ENCODE data around the gene GLRX3.
A peak's percentile ranks its signal among the peaks of the same experiment; 100 is the strongest.
"Not testable (repeated sequence)": the region's sequence is repeated elsewhere in the genome, so short reads cannot be mapped to it uniquely, and the experiment has no call there.

The GLRX3 gene

GRCh38 chr10:130136226-130137089 is at the start of gene GLRX3:
Gene GLRX3 (plus strand): TSS chr10:130136391. CDS start chr10:130136421, 30 bp downstream.
- peak; percentile 83 for DNase-seq (ENCODE audit: low spot score)

DNA sequence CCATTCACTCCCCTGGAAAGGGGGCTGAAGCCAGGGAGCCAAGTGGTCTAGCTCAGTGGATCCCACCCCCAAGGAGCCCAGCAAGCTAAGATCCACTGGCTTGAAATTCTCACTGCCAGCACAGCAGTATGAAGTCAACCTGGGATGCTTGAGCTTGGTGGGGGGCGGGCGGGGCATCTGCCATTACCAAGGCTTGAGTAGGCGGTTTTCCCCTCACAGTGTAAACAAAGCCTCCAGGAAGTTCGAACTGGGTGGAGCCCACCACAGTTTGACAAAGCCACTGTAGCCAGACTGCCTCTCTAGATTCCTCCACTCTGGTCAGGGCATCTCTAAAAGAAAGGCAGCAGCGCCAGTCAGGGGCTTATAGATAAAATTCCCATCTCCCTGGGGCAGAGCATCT is 45.6 kb upstream of the GLRX3 start:
- DNase-seq (ENCODE audit: low spot score), result not testable (repeated sequence)

DNA sequence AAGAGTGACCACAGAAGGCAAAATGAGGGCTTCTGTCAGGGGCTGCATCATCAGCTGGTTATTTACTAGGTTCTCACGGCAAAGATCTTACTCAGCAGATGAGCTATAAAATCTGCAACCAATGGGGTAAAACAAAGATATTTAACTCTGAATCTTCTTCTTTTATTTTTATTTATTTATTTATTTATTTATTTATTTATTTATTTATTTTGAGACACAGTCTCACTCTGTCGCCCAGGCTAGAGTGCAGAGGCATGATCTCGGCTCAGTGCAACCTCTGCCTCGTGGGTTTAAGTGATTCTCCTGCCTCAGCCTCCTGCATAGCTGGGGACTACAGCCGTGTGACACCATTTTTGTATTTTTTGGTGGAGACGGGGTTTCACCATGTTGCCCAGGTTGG is 36.8 kb upstream of the GLRX3 start:
- DNase-seq (ENCODE audit: low spot score), result no peak

DNA sequence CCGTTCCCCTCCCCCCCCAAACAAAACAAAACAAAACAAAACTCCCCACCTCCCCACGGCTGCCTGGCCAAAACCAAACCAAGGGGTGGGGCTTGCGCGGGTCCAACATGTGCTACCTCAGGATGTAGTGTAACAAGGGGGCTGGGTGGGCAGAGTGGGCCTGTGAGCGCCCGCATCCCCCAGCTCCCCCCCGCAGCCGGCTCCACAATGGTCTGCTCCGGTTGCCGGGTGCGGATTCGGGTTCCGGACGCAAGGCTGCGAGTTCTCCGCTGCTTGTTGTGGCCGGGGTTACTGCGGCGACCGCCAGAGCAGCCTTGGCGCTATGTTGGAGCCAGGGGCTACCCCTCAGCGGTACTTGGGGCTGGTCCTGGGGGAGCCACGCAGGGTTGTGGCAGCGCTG is 30.5 kb upstream of the GLRX3 start:
- DNase-seq (ENCODE audit: low spot score), result no peak

DNA sequence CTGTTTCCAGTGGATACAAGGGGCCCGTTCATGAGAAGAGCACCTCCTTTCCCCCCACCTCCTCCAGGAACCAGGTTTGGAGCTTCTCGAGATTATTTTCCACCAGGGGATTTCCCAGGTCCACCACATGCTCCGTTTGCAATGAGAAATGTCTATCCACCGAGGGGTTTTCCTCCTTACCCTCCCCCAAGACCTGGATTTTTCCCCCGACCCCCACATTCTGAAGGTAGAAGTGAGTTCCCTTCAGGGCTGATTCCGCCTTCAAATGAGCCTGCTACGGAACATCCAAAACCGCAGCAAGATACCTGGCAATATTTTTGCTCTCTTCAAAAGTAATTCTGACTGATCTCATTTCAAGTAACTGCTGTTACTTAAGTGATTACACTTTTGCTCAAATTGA is 28.0 kb upstream of the GLRX3 start:
- not testable (repeated sequence) for DNase-seq (ENCODE audit: low spot score)

DNA sequence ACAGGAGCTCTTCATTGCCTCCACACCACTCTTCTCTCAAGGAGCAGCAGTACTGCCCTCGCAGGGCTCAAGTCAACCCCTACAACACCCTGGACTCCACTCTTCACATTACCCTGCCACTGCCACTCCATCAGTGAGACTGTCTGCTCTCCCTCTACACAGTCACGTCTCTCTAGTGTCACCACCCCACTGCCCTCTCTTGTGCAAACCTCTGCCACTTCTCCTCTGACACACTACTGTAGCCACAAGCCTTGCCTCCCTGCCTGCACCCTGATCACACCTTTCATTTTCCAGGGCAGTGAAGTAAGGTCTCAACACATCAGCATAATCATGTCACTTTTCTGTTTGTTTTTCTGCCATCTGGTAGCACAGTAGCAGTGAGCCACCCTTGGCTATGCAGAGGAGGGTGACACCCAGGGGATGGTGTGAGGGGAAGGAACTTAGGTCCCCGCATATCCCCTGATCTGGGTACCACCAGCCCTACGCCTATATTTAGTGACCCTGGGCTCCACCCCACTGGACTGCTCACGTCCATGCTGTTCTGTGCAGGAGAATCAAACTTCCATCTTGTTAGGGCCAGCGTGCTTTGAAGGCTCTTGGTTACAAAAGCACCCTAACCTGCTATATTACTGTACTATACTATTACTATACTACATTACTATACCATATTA is 27.1 kb upstream of the GLRX3 start:
- peak; percentile 6 for DNase-seq (ENCODE audit: low spot score)

DNA sequence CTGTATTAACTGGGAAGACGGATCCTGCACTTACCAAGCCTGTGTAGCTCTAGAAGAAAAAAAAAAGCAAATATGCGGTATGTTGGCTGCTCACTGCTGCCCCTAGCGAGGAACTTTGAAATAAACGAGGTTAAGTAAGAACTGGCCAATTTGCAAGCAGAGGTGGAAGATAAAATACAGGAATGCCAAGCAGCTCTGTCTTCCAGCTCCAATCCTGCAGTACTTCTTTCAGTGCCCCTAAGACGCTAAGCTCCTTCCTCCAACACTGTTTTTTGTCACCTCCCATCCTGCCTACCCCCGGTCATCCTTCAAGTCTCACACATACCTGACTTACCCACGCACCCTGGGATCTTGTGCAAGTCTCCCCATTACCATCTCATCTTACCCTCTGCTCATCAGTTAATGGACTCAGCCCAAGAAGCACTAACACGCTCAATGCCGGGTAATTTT is 26.4 kb upstream of the GLRX3 start:
- peak; percentile 82 for DNase-seq (ENCODE audit: low spot score)

DNA sequence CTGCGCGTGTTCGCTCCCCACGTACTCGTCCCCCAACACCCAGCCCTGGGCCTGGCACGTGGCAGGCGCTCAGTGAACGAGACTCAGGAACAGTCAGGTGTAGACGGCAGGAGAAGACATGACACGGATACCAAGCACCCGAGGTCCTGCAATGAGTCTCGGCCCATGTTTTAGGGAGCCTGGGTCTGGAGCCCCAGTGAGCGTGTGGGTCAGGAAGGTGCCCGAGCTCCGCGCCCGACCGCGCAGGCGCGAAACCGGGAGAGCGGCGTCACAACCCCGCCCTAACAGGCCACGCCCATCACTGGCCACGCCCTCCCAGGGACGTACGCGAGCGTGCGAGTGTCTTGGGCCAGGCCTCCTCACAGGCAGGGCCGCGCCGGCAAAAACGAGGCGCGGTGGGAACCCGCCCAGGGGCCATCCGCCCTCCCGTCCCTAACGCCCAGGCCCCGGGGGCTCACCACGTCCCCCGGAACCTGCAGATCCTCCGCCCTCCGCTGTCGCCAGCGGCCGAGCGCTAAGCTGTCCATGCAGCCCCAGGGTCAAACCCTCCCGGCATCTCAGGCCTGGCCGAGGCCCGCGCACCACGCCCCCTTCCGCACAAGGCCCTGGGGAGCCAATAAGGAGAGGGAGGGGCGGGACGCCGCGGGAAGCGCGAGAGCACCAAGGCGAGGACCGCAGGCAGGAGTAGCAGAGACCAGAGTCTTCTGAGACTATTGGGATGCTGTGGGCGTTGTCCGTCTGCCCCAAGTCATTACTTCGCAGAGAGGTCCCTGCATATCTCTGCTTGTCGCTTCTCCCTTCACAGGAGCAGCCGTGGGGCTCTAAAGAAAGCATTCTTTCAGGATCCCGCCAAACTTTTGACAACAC is 25.7 kb upstream of the GLRX3 start, which contains the start of gene C10orf143:
Gene C10orf143, minus strand, starts transcription at position 585 of the 867 bp plus-strand sequence. Its CDS starts 58 bp downstream, at position 527.
- peak; percentile 97 for DNase-seq (ENCODE audit: low spot score)

GRCh38 chr10:130111113-130111851 is 24.9 kb upstream of the GLRX3 start:
- DNase-seq (ENCODE audit: low spot score), result peak; percentile 96

GRCh38 chr10:130111852-130112180 is 24.4 kb upstream of the GLRX3 start:
- DNase-seq (ENCODE audit: low spot score), result no peak

- DNase-seq (ENCODE audit: low spot score), result no peak
These were observed 23.4 kb upstream of the GLRX3 start for GRCh38 chr10:130112821-130113220.

- not testable (repeated sequence) for DNase-seq (ENCODE audit: low spot score)
These were observed 19.2 kb upstream of the GLRX3 start for GRCh38 chr10:130116942-130117341.

DNA sequence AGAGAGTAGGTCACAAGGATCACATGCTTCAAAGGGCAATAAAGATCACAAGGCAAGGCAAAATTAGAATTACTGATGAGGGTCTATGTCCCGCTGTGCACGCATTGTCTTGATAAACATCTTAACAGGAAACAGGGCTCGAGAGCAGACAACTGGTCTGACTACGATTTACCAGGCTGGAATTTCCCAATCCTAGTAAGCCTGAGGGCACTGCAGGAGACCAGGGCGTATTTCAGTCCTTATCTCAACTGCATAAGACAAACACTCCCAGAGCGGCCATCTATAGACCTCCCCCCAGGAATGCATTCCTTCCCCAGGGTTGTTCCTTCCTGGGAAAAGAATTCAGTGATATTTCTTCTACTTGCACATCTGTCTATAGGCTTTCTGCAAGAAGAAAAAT is 18.7 kb upstream of the GLRX3 start:
- not testable (repeated sequence) for DNase-seq (ENCODE audit: low spot score)

GRCh38 chr10:130121486-130122079 is 14.6 kb upstream of the GLRX3 start:
- no peak for DNase-seq (ENCODE audit: low spot score)

DNA sequence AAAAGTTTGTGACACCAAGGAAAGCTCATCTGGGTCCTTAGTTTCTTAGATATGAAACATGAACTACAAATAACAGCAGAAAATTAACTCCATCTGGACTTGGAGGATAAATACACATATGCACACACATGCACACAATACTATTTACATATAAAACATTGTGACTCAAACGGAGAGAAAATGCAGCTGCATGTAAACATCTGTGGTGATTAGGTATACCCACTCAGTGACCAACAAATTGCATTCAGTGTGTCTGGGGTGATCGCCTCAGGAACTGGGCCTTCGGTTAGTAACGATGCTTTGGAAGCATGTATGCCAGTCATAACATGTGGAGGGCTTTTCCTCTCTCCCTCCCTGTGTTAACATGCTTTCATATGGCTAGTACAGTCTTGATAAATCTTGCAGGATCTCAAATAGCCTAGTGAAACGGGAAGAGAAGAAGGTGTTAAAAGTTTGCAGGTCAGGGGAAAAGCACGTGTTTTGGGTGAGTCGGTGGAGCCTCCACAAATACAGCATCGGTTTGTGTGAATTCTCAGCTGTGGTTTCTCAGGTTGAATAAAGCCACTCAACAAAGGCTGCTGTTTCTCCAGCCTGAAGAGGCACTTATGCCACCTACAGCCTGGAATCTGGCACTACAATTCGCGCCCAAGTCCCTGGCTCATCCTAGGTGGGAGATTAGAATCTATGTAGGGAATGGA is 8.7 kb upstream of the GLRX3 start:
- DNase-seq (ENCODE audit: low spot score), result peak; percentile 60

- no peak for DNase-seq (ENCODE audit: low spot score)
These were observed 8.0 kb upstream of the GLRX3 start for GRCh38 chr10:130128062-130128781.

DNA sequence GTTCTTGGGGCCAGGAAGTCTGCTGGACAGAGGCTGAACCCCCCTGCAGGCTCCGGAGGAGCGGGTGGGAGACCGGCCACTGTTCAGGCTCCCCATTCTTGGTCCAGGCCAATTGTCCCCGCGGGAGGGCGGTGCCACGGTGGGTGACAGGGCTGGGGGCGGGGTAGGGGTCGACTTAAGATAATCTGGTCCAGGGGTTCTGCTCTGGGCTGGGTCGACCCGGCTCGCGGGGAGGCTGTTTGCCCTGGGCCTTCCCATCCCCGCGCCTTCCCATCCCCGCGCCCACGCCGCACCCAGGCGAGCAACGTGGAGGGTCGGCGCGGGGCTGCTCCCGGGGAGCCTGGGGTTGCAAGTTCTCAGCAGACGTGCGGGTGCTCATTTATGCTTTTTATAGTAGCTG is 7.3 kb upstream of the GLRX3 start:
- DNase-seq (ENCODE audit: low spot score), result no peak

DNA sequence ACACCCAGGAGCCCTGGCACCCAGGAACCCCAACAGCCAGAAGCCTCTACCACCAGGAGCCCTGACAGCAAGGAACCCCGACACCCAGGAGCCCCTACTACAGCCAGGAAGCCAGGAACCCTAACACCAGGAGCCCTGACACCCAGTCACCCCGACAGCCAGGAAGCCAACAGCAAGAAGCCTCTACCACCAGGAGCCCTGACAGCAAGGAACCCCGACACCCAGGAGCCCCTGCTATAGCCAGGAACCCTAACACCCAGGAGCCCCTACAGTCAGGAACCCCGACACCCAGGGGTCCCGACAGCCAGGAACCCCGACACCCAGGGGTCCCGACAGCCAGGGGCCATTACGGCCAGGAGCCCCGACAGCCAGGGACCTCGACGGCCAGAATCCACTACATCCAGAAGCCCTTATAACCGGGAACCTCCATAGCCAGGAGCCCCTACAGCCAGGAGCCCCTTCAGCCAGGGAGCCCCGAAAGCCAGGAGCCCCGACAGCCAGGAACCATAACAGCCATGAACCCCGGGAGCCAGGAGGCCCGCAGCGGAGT is 440 bp upstream of the GLRX3 start:
- no peak for DNase-seq (ENCODE audit: low spot score)

DNA sequence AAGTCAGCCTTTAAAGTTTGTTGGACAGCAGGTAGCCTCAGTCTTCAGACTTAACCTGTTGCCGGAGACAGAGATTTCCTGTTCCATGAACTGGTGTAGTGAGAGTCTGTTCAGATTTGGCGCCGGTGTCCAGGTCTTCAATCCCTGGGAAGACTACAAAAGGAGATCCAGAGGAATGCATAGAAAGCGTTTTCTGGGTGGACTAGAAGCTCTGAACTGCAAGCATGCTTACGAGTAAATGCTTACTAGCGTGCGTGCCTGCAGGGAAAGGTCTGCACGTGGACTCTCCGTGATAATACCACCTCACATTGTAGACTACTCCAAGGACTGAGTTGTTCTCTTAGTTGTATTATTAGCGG is 878 bp downstream of the GLRX3 start:
- no peak for DNase-seq (ENCODE audit: low spot score)

All from CD4-positive, alpha-beta T cell treated with Interleukin-15 for 4 hours (primary cell).